Peyer's patch (tissue), 4 donors: ENCODE results near the gene PLPP3. TPM values are rescaled to one million over a fixed set of nuclear protein-coding genes. Genes with fewer than 3 reads are reported as not detected.

Experiments
- DNase-seq, 3 donors: peaks; one replicate each; pipeline ENCODE4 v3.0.0-alpha.2; 2017 to 2019
- H3K27ac ChIP-seq, 4 donors: fragments of 200-600 bp; sonication (generic); one replicate each; pipeline ENCODE4 v1.5.1; 2016 to 2019
- H3K27me3 ChIP-seq, 2 donors: fragments of 200-600 bp; sonication (generic); one replicate each; pipeline ENCODE4 v1.5.1; 2019
- H3K36me3 ChIP-seq, 3 donors: fragments of 200-600 bp; sonication (generic); one replicate each; pipeline ENCODE4 v1.5.1; 2016 to 2019
- H3K4me1 ChIP-seq, 4 donors: fragments of 200-600 bp; sonication (generic); one replicate each; pipeline ENCODE4 v1.5.1; 2016 to 2019
- H3K4me3 ChIP-seq, 4 donors: fragments of 200-600 bp; sonication (generic); 1 replicate in 3 of 4; 2 replicates in 1 of 4; pipeline ENCODE4 v1.5.1; 2016 to 2019; ENCODE audit warnings: mild to moderate bottlenecking in 1 of 4
- H3K9me3 ChIP-seq, 4 donors: fragments of 200-600 bp; sonication (generic); one replicate each; pipeline ENCODE4 v1.5.1; 2016 to 2019; ENCODE audit warnings: mild to moderate bottlenecking in 1 of 4
- CTCF ChIP-seq, 6 experiments: fragments of 450-650 bp in 4 of 6; fragments of 200-600 bp in 2 of 6; sonication (generic) in 1 of 6; IDR thresholded peaks; one replicate each; pipeline ENCODE4 v1.5.1; 2017 to 2019; ENCODE audit warnings: antibody characterized with exemption in 6 of 6, mild to moderate bottlenecking in 3 of 6, moderate library complexity in 1 of 6
- POLR2A ChIP-seq, 2 donors: fragments of 450-650 bp; IDR thresholded peaks; one replicate each; pipeline ENCODE4 v1.5.1; 2017; ENCODE audit warnings: antibody characterized with exemption in 2 of 2, mild to moderate bottlenecking in 2 of 2, moderate library complexity in 2 of 2
- total RNA-seq, 4 donors: library from RNA; depleted of rRNA; stranded (reverse); fragments of >200 nt; gene quantifications; one replicate each; pipeline ENCODE4 v1.1.0, GENCODE V29; 2016

The PLPP3 gene
- total RNA-seq, 4 donors from 2014 or later: 27.0 to 63.7 (median 37.6) TPM

DNA sequence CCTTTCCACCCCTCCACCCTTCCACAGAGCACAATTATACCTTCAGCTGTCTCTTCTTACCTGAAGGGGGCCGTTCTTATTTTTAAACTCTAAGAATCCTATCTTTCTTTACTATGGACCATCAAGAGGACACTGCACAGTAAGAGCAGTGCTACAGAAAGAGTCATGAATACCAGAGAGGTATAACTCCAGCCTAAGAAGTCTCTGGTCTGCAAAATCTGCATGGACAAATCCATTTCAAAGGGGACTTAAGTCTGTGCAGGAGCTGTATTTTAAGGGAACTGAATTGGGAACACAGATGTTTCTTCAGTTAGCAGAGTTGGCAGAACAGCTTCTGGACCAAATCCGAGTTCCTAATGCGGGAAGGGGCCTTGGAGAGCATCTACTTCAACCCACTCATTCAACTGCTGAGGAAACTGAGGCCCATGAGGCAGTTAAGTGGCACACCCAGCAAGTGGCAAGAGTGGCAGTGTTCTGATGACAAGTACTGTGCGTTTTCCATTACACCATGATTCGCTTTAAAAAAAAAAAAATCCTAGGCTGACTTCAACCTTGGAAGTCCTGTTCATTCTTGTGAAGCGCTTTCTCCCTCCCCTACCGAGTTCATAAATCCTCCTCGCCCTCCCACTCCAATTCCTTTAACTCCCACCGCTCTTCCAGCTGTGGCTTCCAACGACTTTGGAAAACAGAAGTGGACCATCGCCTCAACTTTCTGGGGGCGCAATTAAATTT, 1.8 kb downstream of the PLPP3 start:
- peaks cover 0 to 17% (median 0%) of the 10 kb centered on the region in 4 donors for H3K4me1 ChIP-seq
- peak overlapping the region; percentile 72 to 93 (median 83) for H3K4me3 ChIP-seq
- H3K9me3 ChIP-seq: no peaks in the 10 kb centered on the region
- peak overlapping the region; percentile 76 to 94 (median 85) for H3K27ac ChIP-seq
- H3K36me3 ChIP-seq: no peaks in the 10 kb centered on the region
- TF ChIP-seq CTCF (IDR thresholded peaks at IDR 0.05): no peak
- no peak for TF ChIP-seq POLR2A (IDR thresholded peaks at IDR 0.05)
- no peaks in the 10 kb centered on the region for H3K27me3 ChIP-seq
- DNase-seq: no peak

GRCh38 chr1:56576880-56577405, 2.4 kb downstream of the PLPP3 start:
- Histone ChIP-seq H3K27ac (peak overlapping the region; percentile 76 to 94 (median 85)), H3K4me1 (peaks cover 0 to 20% (median 0%) of the 10 kb centered on the region in 4 donors), H3K9me3 (no peaks in the 10 kb centered on the region), H3K4me3 (peak overlapping the region; percentile 72 to 93 (median 83)), H3K27me3 (no peaks in the 10 kb centered on the region), H3K36me3 (no peaks in the 10 kb centered on the region)
- DNase-seq: no peak
- TF ChIP-seq POLR2A (IDR thresholded peaks at IDR 0.05) (no peak), CTCF (IDR thresholded peaks at IDR 0.05) (peak in 5 of 6 experiments; percentile 5 to 58 (median 42))

GRCh38 chr1:56575865-56576264, 3.5 kb downstream of the PLPP3 start:
- peaks cover 0 to 20% (median 0%) of the 10 kb centered on the region in 4 donors for H3K4me1 ChIP-seq

DNA sequence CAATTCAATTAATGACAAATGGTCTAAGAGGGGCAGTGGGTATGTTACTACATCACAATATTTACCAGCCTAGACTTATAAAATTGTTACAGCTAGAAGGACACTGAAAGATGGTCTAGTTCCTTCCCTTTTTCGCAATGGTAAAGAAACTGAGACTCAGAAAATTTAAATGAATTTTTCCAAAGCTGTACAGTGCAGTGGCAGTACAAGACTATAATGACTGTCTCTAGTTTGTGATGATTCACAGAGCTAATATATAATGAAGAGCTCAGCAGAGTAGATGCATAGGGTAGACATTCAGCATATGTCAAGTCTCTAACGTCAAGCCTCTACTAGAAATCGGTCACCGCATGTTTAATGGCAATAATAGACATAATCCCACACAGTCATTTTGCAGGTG, 4.6 kb downstream of the PLPP3 start:
- DNase-seq: no peak
- Histone ChIP-seq H3K4me1 (peaks cover 0 to 16% (median 0%) of the 10 kb centered on the region in 4 donors), H3K36me3 (no peaks in the 10 kb centered on the region), H3K9me3 (no peaks in the 10 kb centered on the region), H3K27me3 (no peaks in the 10 kb centered on the region), H3K4me3 (peak overlapping the region in 2 of 4 donors; percentile 15 to 93), H3K27ac (peak overlapping the region in 1 of 4 donors; percentile 7)
- TF ChIP-seq CTCF (IDR thresholded peaks at IDR 0.05) (no peak), POLR2A (IDR thresholded peaks at IDR 0.05) (no peak)

More at GRCh38 chr1:56575865-56576264, 3.5 kb downstream of the PLPP3 start:
- DNase-seq: no peak
- Histone ChIP-seq H3K4me3 (peak overlapping the region in 1 of 4 donors; percentile 93), H3K36me3 (no peaks in the 10 kb centered on the region), H3K9me3 (no peaks in the 10 kb centered on the region), H3K27me3 (no peaks in the 10 kb centered on the region), H3K27ac (peak overlapping the region in 1 of 4 donors; percentile 76)
- TF ChIP-seq POLR2A (IDR thresholded peaks at IDR 0.05) (no peak), CTCF (IDR thresholded peaks at IDR 0.05) (no peak)

- Histone ChIP-seq H3K27ac (no peak overlapping the region), H3K36me3 (no peaks in the 10 kb centered on the region), H3K9me3 (no peaks in the 10 kb centered on the region), H3K27me3 (no peaks in the 10 kb centered on the region), H3K4me1 (peaks cover 0 to 15% (median 0%) of the 10 kb centered on the region in 4 donors), H3K4me3 (peak overlapping the region in 1 of 4 donors; percentile 16)
- no peak for TF ChIP-seq POLR2A (IDR thresholded peaks at IDR 0.05)
- peak in 2 of 6 experiments; percentile 5 to 16 for TF ChIP-seq CTCF (IDR thresholded peaks at IDR 0.05)
- no peak for DNase-seq
Observed at GRCh38 chr1:56573311-56573710, 6.1 kb downstream of the PLPP3 start.
